ENCODE data around the gene SPDYE4.

DNA sequence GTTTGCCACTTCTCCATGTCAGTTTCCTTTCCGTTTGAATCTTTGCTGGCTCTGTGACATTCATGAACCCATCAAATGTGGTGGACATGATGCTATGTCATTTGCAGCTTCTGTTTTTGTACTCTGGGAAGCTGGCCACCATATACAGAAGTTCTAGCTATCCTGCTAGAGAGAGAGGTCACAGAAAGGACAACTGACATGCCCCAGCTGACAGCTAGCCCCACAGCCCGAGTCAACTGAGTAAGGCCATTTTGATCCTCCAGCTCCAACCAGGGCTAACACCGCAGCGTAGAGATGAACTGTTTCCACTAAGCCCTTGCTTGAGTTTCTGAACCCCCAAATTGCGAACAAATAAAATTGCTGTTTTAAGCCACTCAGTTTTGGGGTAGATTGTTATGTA is 47.5 kb downstream of the SPDYE4 start:
- TF ChIP-seq CTCF (IDR thresholded peaks at IDR 0.05) (no peak), EZH2 (IDR thresholded peaks at IDR 0.05; ENCODE audit: borderline replicate concordance, insufficient read depth, low read depth, low read length, poor library complexity, severe bottlenecking) (no peak)
